ENCODE data around the gene MEGF9.
"Not testable (repeated sequence)": the region's sequence is repeated elsewhere in the genome, so short reads cannot be mapped to it uniquely, and the experiment has no call there.

MEGF9 gene

DNA sequence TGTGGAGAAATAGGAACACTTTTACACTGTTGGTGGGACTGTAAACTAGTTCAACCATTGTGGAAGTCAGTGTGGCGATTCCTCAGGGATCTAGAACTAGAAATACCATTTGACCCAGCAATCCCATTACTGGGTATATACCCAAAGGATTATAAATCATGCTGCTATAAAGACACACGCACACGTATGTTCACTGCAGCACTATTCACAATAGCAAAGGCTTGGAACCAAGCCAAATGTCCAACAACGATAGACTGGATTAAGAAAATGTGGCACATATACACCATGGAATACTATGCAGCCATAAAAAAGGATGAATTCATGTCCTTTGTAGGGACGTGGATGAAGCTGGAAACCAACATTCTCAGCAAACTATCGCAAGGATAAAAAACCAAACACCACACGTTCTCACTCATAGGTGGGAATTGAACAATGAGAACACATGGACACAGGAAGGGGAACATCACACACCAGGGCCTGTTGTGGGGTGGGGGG is 162.0 kb downstream of the MEGF9 start:
- not testable (repeated sequence) for H3K4me3 ChIP-seq (ENCODE audit: low read length); H3K27ac ChIP-seq (ENCODE audit: low read depth, low read length); H3K9ac ChIP-seq (ENCODE audit: low read depth, low read length); H3K9me3 ChIP-seq (ENCODE audit: insufficient read depth, low read depth, low read length); H3K27me3 ChIP-seq (ENCODE audit: insufficient read depth, low read length); H3K4me1 ChIP-seq (ENCODE audit: insufficient read depth, low read length)
- peaks cover 61% of the 10 kb centered on the region for H3K36me3 ChIP-seq (ENCODE audit: insufficient read depth, low read length)
- WGBS = 100% methylated on average over 2 of the region's 7 CpGs
